H9 (cell line): ENCODE data around the gene VLDLR. TPM values are rescaled to one million over a fixed set of nuclear protein-coding genes. Genes with fewer than 3 reads are reported as not detected.

Experiments
- DNase-seq: peaks from one replicate; pipeline ENCODE4 v3.0.0-alpha.2; 2017
- H2AFZ ChIP-seq: one replicate; pipeline ENCODE4 v1.6.1; 2013; ENCODE audit warnings: mild to moderate bottlenecking, low read length, control low read depth, moderate library complexity
- H2AK5ac ChIP-seq: 2 replicates; pipeline ENCODE4 v1.6.1; 2013; ENCODE audit warnings: low read length, control low read depth, mixed read lengths; ENCODE audit not compliant: insufficient read length
- H2BK120ac ChIP-seq: one replicate; pipeline ENCODE4 v1.6.1; 2013; ENCODE audit warnings: low read depth, mild to moderate bottlenecking, low read length, control low read depth, inconsistent platforms; ENCODE audit not compliant: poor library complexity, severe bottlenecking
- H2BK12ac ChIP-seq: 2 replicates; pipeline ENCODE4 v1.6.1; 2013; ENCODE audit warnings: low read length, control low read depth, mixed read lengths, low read depth; ENCODE audit not compliant: insufficient read length
- H2BK15ac ChIP-seq: 2 replicates; pipeline ENCODE4 v1.6.1; 2013; ENCODE audit warnings: low read depth, low read length, control low read depth
- H2BK20ac ChIP-seq: one replicate; pipeline ENCODE4 v1.6.1; 2013; ENCODE audit warnings: low read depth, mild to moderate bottlenecking, low read length, control low read depth, inconsistent platforms; ENCODE audit not compliant: poor library complexity, severe bottlenecking
- H2BK5ac ChIP-seq: 2 replicates; pipeline ENCODE4 v1.6.1; 2013; ENCODE audit warnings: low read length, control low read depth, mixed read lengths; ENCODE audit not compliant: insufficient read length
- H3K14ac ChIP-seq: 2 replicates; pipeline ENCODE4 v1.6.1; 2013; ENCODE audit warnings: low read length, control low read depth; ENCODE audit not compliant: insufficient read depth
- H3K18ac ChIP-seq: 2 replicates; pipeline ENCODE4 v1.6.1; 2013; ENCODE audit warnings: low read depth, mild to moderate bottlenecking, mixed read lengths, low read length, control low read depth; ENCODE audit not compliant: insufficient read length
- H3K23ac ChIP-seq: 2 replicates; pipeline ENCODE4 v1.6.1; 2013; ENCODE audit warnings: low read length, control low read depth, mixed read lengths, low read depth; ENCODE audit not compliant: insufficient read length
- H3K23me2 ChIP-seq: 2 replicates; pipeline ENCODE4 v1.6.1; 2013; ENCODE audit warnings: low read depth, mild to moderate bottlenecking, mixed read lengths, low read length, control low read depth; ENCODE audit not compliant: insufficient read length, poor library complexity, severe bottlenecking
- H3K27ac ChIP-seq: 2 replicates; pipeline ENCODE4 v1.5.1; 2013; ENCODE audit warnings: low read length, control low read depth, mixed read lengths, low read depth; ENCODE audit not compliant: insufficient read length
- H3K27me3 ChIP-seq: 2 replicates; pipeline ENCODE4 v1.6.1; 2013; ENCODE audit warnings: low read length, control low read depth, inconsistent platforms; ENCODE audit not compliant: insufficient read depth
- H3K4ac ChIP-seq: 2 replicates; pipeline ENCODE4 v1.6.1; 2013; ENCODE audit warnings: low read depth, mild to moderate bottlenecking, control low read depth, inconsistent platforms, low read length, moderate library complexity
- H3K4me1 ChIP-seq: 2 replicates; pipeline ENCODE4 v1.6.1; 2013; ENCODE audit warnings: low read length, control low read depth, inconsistent platforms; ENCODE audit not compliant: insufficient read depth
- H3K4me2 ChIP-seq: 2 replicates; pipeline ENCODE4 v1.6.1; 2013; ENCODE audit warnings: low read length, control low read depth, mixed read lengths; ENCODE audit not compliant: insufficient read length, insufficient read depth
- H3K56ac ChIP-seq: 2 replicates; pipeline ENCODE4 v1.6.1; 2013; ENCODE audit warnings: low read depth, mild to moderate bottlenecking, mixed read lengths, low read length, control low read depth; ENCODE audit not compliant: insufficient read length
- H3K79me1 ChIP-seq: 2 replicates; pipeline ENCODE4 v1.6.1; 2013; ENCODE audit warnings: low read depth, mild to moderate bottlenecking, moderate library complexity, low read length, control low read depth, inconsistent platforms; ENCODE audit not compliant: insufficient read depth, poor library complexity, severe bottlenecking
- H3K79me2 ChIP-seq: 2 replicates; pipeline ENCODE4 v1.6.1; 2013; ENCODE audit warnings: low read length, control low read depth, inconsistent platforms; ENCODE audit not compliant: insufficient read depth
- H3K9ac ChIP-seq: 2 replicates; pipeline ENCODE4 v1.6.1; 2013; ENCODE audit warnings: low read length, control low read depth, mixed read lengths; ENCODE audit not compliant: insufficient read length; ENCODE audit errors: extremely low read depth
- H3K9me3 ChIP-seq: one replicate; pipeline ENCODE4 v1.6.1; 2013; ENCODE audit warnings: low read depth, low read length, inconsistent platforms; ENCODE audit not compliant: control insufficient read depth
- H3T11ph ChIP-seq: one replicate; pipeline ENCODE4 v1.6.1; 2013; ENCODE audit warnings: mild to moderate bottlenecking, low read length, control low read depth, inconsistent platforms
- H4K20me1 ChIP-seq: one replicate; pipeline ENCODE4 v1.6.1; 2013; ENCODE audit not compliant: control insufficient read depth, insufficient read length, insufficient read depth
- H4K5ac ChIP-seq: 2 replicates; pipeline ENCODE4 v1.6.1; 2013; ENCODE audit warnings: low read depth, mild to moderate bottlenecking, mixed read lengths, low read length, control low read depth; ENCODE audit not compliant: insufficient read length
- H4K8ac ChIP-seq: replicated peaks from 2 replicates; pipeline ENCODE4 v1.6.1; 2013; ENCODE audit warnings: low read length, control low read depth, mixed read lengths, low read depth; ENCODE audit not compliant: insufficient read length
- H4K91ac ChIP-seq: 2 replicates; pipeline ENCODE4 v1.6.1; 2013; ENCODE audit warnings: low read depth, mild to moderate bottlenecking, moderate library complexity, mixed read lengths, low read length, control low read depth; ENCODE audit not compliant: insufficient read length
- H3K27ac Mint-ChIP-seq, 3 experiments: 2 replicates in 2 of 3; 3 replicates in 1 of 3; pipeline ENCODE4 v1.8.0; 2020 to 2021; ENCODE audit warnings: mixed read lengths in 3 of 3, mild to moderate bottlenecking in 1 of 3, moderate library complexity in 1 of 3
- H3K27me3 Mint-ChIP-seq: 2 replicates; pipeline ENCODE4 v1.8.0; 2021; ENCODE audit warnings: low read depth, mild to moderate bottlenecking, moderate library complexity, mixed read lengths
- H3K36me3 Mint-ChIP-seq, 3 experiments: 2 replicates in 2 of 3; 3 replicates in 1 of 3; pipeline ENCODE4 v1.8.0; 2020 to 2021; ENCODE audit warnings: low read depth in 3 of 3, mixed read lengths in 3 of 3; ENCODE audit not compliant: insufficient read depth in 1 of 3
- H3K4me1 Mint-ChIP-seq, 2 experiments: 2 replicates each; pipeline ENCODE4 v1.8.0; 2020; ENCODE audit warnings: mixed read lengths in 2 of 2
- H3K4me3 Mint-ChIP-seq, 2 experiments: 2 replicates in 1 of 2; 3 replicates in 1 of 2; pipeline ENCODE4 v1.8.0; 2020 to 2021; ENCODE audit warnings: mild to moderate bottlenecking in 2 of 2, mixed read lengths in 2 of 2, moderate library complexity in 1 of 2
- H3K9me3 Mint-ChIP-seq, 2 experiments: 2 replicates in 1 of 2; 3 replicates in 1 of 2; pipeline ENCODE4 v1.8.0; 2020; ENCODE audit warnings: mild to moderate bottlenecking in 2 of 2, mixed read lengths in 2 of 2, moderate library complexity in 1 of 2
- WGBS: extraction: QIAGEN DNeasy Blood & Tissue Kit; methylation state at CpG from one replicate; pipeline ENCODE4 v1.1.7; 2013; ENCODE audit warnings: missing lambda C conversion rate, low lambda C conversion rate, mixed read lengths; ENCODE audit not compliant: insufficient read length; ENCODE audit errors: extremely low coverage; 5-methylcytosine and 5-hydroxymethylcytosine counted together
- total RNA-seq: library from RNA; stranded (reverse); gene quantifications from 2 replicates; pipeline ENCODE4 v1.2.1, GENCODE V29; 2021
- TF ChIP-seq, protein P1 (sequence below): fragments of 200-600 bp; sonication (generic); conservative IDR thresholded peaks from 3 replicates; pipeline ENCODE4 v1.8.0; 2021; ENCODE audit warnings: antibody characterized with exemption, mild to moderate bottlenecking

Gene VLDLR
- total RNA-seq, 1 experiment from 2014 or later: 19.1 TPM

DNA sequence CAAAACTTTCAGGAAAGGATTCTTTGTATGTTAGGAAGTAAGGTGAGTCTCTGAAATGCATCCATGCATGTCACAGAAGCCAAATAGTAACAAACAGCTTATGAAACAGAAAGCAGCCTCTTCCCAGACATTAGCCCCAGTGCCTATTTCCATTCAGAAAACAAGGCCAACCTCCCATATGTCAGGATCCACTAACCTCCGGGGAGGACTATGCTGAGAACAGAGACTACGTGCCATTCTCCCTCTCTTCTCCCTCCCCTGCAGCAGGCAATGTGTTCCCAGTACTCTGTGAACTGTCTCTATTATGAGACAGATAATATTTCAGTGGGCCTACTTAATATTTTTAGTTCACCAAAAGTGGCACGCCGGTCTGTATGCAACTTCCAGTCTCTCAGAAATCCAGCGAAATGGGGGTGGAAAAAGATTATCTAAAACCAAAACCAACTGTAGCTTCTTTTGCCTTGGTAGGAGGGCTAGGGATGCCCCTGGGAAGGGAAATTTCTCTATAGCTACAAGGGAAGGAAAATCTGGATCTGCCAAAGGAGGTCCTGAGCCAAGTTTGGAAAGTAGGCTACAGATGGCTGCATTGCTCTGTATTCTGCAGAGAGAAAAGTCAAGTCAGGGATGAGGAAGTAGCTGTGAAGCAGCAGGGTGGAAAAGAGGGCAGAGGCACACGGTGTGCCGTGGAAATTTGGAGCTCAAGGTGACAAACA lies 42.0 kb downstream of the VLDLR start:
- H2BK20ac ChIP-seq: no peak overlapping the region
- Mint-ChIP-seq H3K36me3 (peaks cover 18 to 28% (median 26%) of the 10 kb centered on the region in 3 experiments), H3K27ac (no peak overlapping the region), H3K27me3 (no peaks in the 10 kb centered on the region), H3K4me3 (no peak overlapping the region), H3K9me3 (peaks cover 19 to 21% of the 10 kb centered on the region in 2 experiments), H3K4me1 (peaks cover 8 to 12% of the 10 kb centered on the region in 2 experiments)
- no peak overlapping the region for H2BK120ac ChIP-seq
- H2BK5ac ChIP-seq: no peak overlapping the region
- H3K9ac ChIP-seq: no peak overlapping the region
- no peak overlapping the region for H3K27ac ChIP-seq
- no CpG with 5 or more reads among the region's 7 CpGs for WGBS
- no peaks in the 10 kb centered on the region for H4K20me1 ChIP-seq
- no peak overlapping the region for H2BK15ac ChIP-seq
- no peaks in the 10 kb centered on the region for H3K4me1 ChIP-seq
- H3K4ac ChIP-seq: no peak overlapping the region
- DNase-seq: no peak
- H4K8ac ChIP-seq: no peak overlapping the region
- peaks cover 7% of the 10 kb centered on the region for H3K9me3 ChIP-seq
- no peak overlapping the region for H4K91ac ChIP-seq
- no peaks in the 10 kb centered on the region for H3K79me2 ChIP-seq
- H2AFZ ChIP-seq: no peak overlapping the region
- H3K23me2 ChIP-seq: no peaks in the 10 kb centered on the region
- H3T11ph ChIP-seq: no peak overlapping the region
- no peak overlapping the region for H3K4me2 ChIP-seq
- H3K79me1 ChIP-seq: no peaks in the 10 kb centered on the region
- no peak overlapping the region for H3K23ac ChIP-seq
- no peak overlapping the region for H2BK12ac ChIP-seq
- no peak overlapping the region for H2AK5ac ChIP-seq
- H3K18ac ChIP-seq: no peak overlapping the region
- no peaks in the 10 kb centered on the region for H3K27me3 ChIP-seq
- TF ChIP-seq, protein P1, sequence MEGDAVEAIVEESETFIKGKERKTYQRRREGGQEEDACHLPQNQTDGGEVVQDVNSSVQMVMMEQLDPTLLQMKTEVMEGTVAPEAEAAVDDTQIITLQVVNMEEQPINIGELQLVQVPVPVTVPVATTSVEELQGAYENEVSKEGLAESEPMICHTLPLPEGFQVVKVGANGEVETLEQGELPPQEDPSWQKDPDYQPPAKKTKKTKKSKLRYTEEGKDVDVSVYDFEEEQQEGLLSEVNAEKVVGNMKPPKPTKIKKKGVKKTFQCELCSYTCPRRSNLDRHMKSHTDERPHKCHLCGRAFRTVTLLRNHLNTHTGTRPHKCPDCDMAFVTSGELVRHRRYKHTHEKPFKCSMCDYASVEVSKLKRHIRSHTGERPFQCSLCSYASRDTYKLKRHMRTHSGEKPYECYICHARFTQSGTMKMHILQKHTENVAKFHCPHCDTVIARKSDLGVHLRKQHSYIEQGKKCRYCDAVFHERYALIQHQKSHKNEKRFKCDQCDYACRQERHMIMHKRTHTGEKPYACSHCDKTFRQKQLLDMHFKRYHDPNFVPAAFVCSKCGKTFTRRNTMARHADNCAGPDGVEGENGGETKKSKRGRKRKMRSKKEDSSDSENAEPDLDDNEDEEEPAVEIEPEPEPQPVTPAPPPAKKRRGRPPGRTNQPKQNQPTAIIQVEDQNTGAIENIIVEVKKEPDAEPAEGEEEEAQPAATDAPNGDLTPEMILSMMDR: no peak
- no peak overlapping the region for H3K56ac ChIP-seq
- H3K14ac ChIP-seq: no peak overlapping the region
- no peak overlapping the region for H4K5ac ChIP-seq
